Thymus (tissue), 11 donors: ENCODE measurements around the gene OR10A6. TPM values are rescaled to one million over a fixed set of nuclear protein-coding genes. Genes with fewer than 3 reads are reported as not detected.

Experiments
- DNase-seq, 9 donors: peaks; one replicate each; pipeline ENCODE4 v3.0.0-alpha.2; 2013; ENCODE audit warnings: low spot score in 9 of 9, low read depth in 6 of 9, missing footprints in 1 of 9
- H3K27ac ChIP-seq, 2 donors: one replicate each; pipeline ENCODE4 v1.5.1; 2013; ENCODE audit warnings: control low read depth in 1 of 2, low read depth in 1 of 2, low read length in 1 of 2, mild to moderate bottlenecking in 1 of 2, moderate library complexity in 1 of 2
- H3K27me3 ChIP-seq, 2 donors: one replicate each; pipeline ENCODE4 v1.5.1; 2013; ENCODE audit warnings: low read length in 1 of 2; ENCODE audit not compliant: control insufficient read depth in 2 of 2, insufficient read depth in 1 of 2
- H3K36me3 ChIP-seq, 2 donors: one replicate each; pipeline ENCODE4 v1.5.1; 2013; ENCODE audit warnings: low read length in 1 of 2, mild to moderate bottlenecking in 1 of 2, moderate library complexity in 1 of 2; ENCODE audit not compliant: control insufficient read depth in 2 of 2, insufficient read depth in 2 of 2
- H3K4me1 ChIP-seq, 2 donors: one replicate each; pipeline ENCODE4 v1.5.1; 2013; ENCODE audit warnings: low read length in 2 of 2; ENCODE audit not compliant: control insufficient read depth in 2 of 2, insufficient read depth in 2 of 2
- H3K4me3 ChIP-seq, 2 donors: one replicate each; pipeline ENCODE4 v1.5.1; 2013; ENCODE audit warnings: low read length in 2 of 2, control low read depth in 1 of 2, mild to moderate bottlenecking in 1 of 2
- H3K9me3 ChIP-seq, 2 donors: one replicate each; pipeline ENCODE4 v1.5.1; 2013; ENCODE audit warnings: low read length in 1 of 2, mild to moderate bottlenecking in 1 of 2; ENCODE audit not compliant: control insufficient read depth in 2 of 2, insufficient read depth in 1 of 2
- WGBS: extraction: QIAGEN DNeasy Blood & Tissue Kit; methylation state at CpG from one replicate; pipeline ENCODE4 v1.1.7; 2013; 5-methylcytosine and 5-hydroxymethylcytosine counted together
- polyA plus RNA-seq: library from polyadenylated mRNA; stranded (reverse); fragments of 200-250 nt; gene quantifications from one replicate; pipeline ENCODE4 v1.2.3, GENCODE V29; 2013
- total RNA-seq: library from RNA; stranded (reverse); fragments of 120-200 nt; gene quantifications from one replicate; pipeline ENCODE4 v1.2.4, GENCODE V29; 2013
- donor health status: healthy.

Gene OR10A6
- total and polyA plus RNA-seq, 2 donors = 0.05 TPM; not detected in 1

- no peak overlapping the region for H3K4me3 ChIP-seq
- WGBS = 92% methylated on average over 6 of the region's 6 CpGs
Measured at GRCh38 chr11:7927635-7928034, 3.4 kb downstream of the OR10A6 start.

GRCh38 chr11:7924536-7924935, 6.5 kb downstream of the OR10A6 start:
- no peak overlapping the region for H3K27ac ChIP-seq
- H3K4me1 ChIP-seq = no peaks in the 10 kb centered on the region
- H3K36me3 ChIP-seq = no peaks in the 10 kb centered on the region
- no peak for DNase-seq
- H3K27me3 ChIP-seq = no peaks in the 10 kb centered on the region
- H3K9me3 ChIP-seq = no peaks in the 10 kb centered on the region
- no peak overlapping the region for H3K4me3 ChIP-seq
- WGBS = 97% methylated on average over 2 of the region's 2 CpGs

More at GRCh38 chr11:7927635-7928034, 3.4 kb downstream of the OR10A6 start:
- Histone ChIP-seq H3K4me1 (no peaks in the 10 kb centered on the region), H3K36me3 (no peaks in the 10 kb centered on the region), H3K27me3 (no peaks in the 10 kb centered on the region), H3K27ac (no peak overlapping the region), H3K9me3 (no peaks in the 10 kb centered on the region)
- no peak for DNase-seq

- DNase-seq = no peak
Measured at GRCh38 chr11:7918141-7918540, 12.9 kb downstream of the OR10A6 start.

GRCh38 chr11:7911011-7911410, 20.1 kb downstream of the OR10A6 start:
- Histone ChIP-seq H3K36me3 (no peaks in the 10 kb centered on the region), H3K27ac (no peak overlapping the region), H3K4me3 (no peak overlapping the region), H3K4me1 (no peaks in the 10 kb centered on the region), H3K27me3 (no peaks in the 10 kb centered on the region), H3K9me3 (no peaks in the 10 kb centered on the region)
- DNase-seq = no peak

More at GRCh38 chr11:7918141-7918540, 12.9 kb downstream of the OR10A6 start:
- Histone ChIP-seq H3K9me3 (no peaks in the 10 kb centered on the region), H3K27ac (no peak overlapping the region), H3K4me1 (no peaks in the 10 kb centered on the region), H3K36me3 (no peaks in the 10 kb centered on the region), H3K4me3 (no peak overlapping the region), H3K27me3 (no peaks in the 10 kb centered on the region)
- WGBS = 87% methylated on average over 2 of the region's 2 CpGs

- DNase-seq = no peak
- Histone ChIP-seq H3K9me3 (no peaks in the 10 kb centered on the region), H3K27me3 (no peaks in the 10 kb centered on the region), H3K36me3 (no peaks in the 10 kb centered on the region), H3K27ac (no peak overlapping the region), H3K4me1 (no peaks in the 10 kb centered on the region), H3K4me3 (no peak overlapping the region)
- 45% methylated on average over 2 of the region's 2 CpGs for whole genome bisulfite sequencing
Measured at GRCh38 chr11:7910286-7910788, 20.7 kb downstream of the OR10A6 start.

GRCh38 chr11:7909585-7910285, 21.3 kb downstream of the OR10A6 start:
- Histone ChIP-seq H3K4me3 (no peak overlapping the region), H3K4me1 (no peaks in the 10 kb centered on the region), H3K27me3 (no peaks in the 10 kb centered on the region), H3K9me3 (no peaks in the 10 kb centered on the region), H3K36me3 (no peaks in the 10 kb centered on the region), H3K27ac (no peak overlapping the region)
- DNase-seq = no peak
- WGBS = 70% methylated on average over 2 of the region's 2 CpGs

- no peaks in the 10 kb centered on the region for H3K4me1 ChIP-seq
- no peaks in the 10 kb centered on the region for H3K27me3 ChIP-seq
- WGBS = 62% methylated on average over 3 of the region's 3 CpGs
- H3K9me3 ChIP-seq = no peaks in the 10 kb centered on the region
- no peak overlapping the region for H3K4me3 ChIP-seq
- no peaks in the 10 kb centered on the region for H3K36me3 ChIP-seq
- no peak for DNase-seq
- no peak overlapping the region for H3K27ac ChIP-seq
Measured at GRCh38 chr11:7907121-7907520, 23.9 kb downstream of the OR10A6 start.

- Histone ChIP-seq H3K4me3 (no peak overlapping the region), H3K4me1 (no peaks in the 10 kb centered on the region), H3K36me3 (no peaks in the 10 kb centered on the region), H3K9me3 (no peaks in the 10 kb centered on the region), H3K27me3 (no peaks in the 10 kb centered on the region), H3K27ac (no peak overlapping the region)
- 18% methylated on average over 4 of the region's 4 CpGs for WGBS
- DNase-seq = no peak
Measured at GRCh38 chr11:7906481-7906880, 24.6 kb downstream of the OR10A6 start.

GRCh38 chr11:7905961-7906429, 25.1 kb downstream of the OR10A6 start:
- H3K4me3 ChIP-seq = no peak overlapping the region

More at GRCh38 chr11:7905961-7906429, 25.1 kb downstream of the OR10A6 start:
- Histone ChIP-seq H3K27me3 (no peaks in the 10 kb centered on the region), H3K36me3 (no peaks in the 10 kb centered on the region), H3K9me3 (no peaks in the 10 kb centered on the region), H3K4me1 (no peaks in the 10 kb centered on the region), H3K27ac (peak overlapping the region in 1 of 2 donors; percentile 0)
- no peak for DNase-seq
- WGBS = 71% methylated on average over 3 of the region's 3 CpGs
